Measurements from ENCODE around the gene CCL4.

GRCh38 chr17:36089339-36089865 is 14.2 kb upstream of the CCL4 start:
- TF ChIP-seq CTCF (IDR thresholded peaks at IDR 0.05) (no peak), POLR2A (IDR thresholded peaks at IDR 0.05) (no peak)
